Measurements from ENCODE around the gene TNNI3K. TPM values are rescaled to one million over a fixed set of nuclear protein-coding genes. Genes with fewer than 3 reads are reported as not detected.

The TNNI3K gene
- total and polyA plus RNA-seq, 2 of the 8 experiments (the other 6 are each of a cell fraction or from before 2014, with no cell fraction given) = 0.41 to 0.48 TPM

GRCh38 chr1:74341702-74342339 lies 106.6 kb downstream of the TNNI3K start (continued):
- TF ChIP-seq CHD7 (IDR thresholded peaks at IDR 0.05; ENCODE audit: insufficient replicate concordance, low read length) (no peak), KDM1A (IDR thresholded peaks at IDR 0.05; ENCODE audit: borderline replicate concordance, low read length) (no peak), BRCA1 (IDR thresholded peaks at IDR 0.05; ENCODE audit: low read depth, low read length) (no peak), FOSL1 (IDR thresholded peaks at IDR 0.05; ENCODE audit: insufficient read depth, low read depth, low read length) (no peak), CTCF (IDR thresholded peaks at IDR 0.05; ENCODE audit: control extremely low read depth in 1 of 3, insufficient read depth in 1 of 3, low read depth in 1 of 3, low read length in 3 of 3) (no peak), CBX5 (IDR thresholded peaks at IDR 0.05; ENCODE audit: low read depth, low read length) (no peak)

All from H1 (cell line).